ENCODE data around the gene ZFP92.

DNA sequence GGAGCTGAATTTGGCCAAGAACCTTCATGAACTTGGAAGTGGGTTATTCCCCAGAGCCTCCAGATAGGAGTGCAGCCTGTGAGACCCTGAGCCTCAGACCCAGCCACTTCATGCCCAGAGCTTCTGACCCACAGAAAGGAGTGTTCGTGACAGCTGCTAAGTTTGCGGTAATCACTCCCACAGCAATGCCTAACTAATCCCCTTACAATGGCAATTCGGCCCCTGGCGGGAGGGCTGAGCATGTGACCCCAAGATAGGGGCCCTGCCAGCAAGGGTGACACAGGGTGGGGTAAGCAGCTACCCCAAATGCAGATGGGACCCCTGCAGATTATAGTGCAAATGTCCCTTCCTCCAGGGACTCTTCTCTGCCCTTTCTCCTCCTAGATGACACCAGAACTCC, 32.7 kb upstream of the ZFP92 start:
- no peak for TF ChIP-seq CTCF (IDR thresholded peaks at IDR 0.05; ENCODE audit: insufficient read depth, low read depth, low read length)
- no peak for TF ChIP-seq EZH2 (IDR thresholded peaks at IDR 0.05; ENCODE audit: insufficient read depth, low read length)

Data from astrocyte (in vitro differentiated cells and primary cell).